NCI-H146 treated with DMSO at 0.1 percent for 48 hours (cell line): ENCODE results near the gene SPECC1.
"Not testable (repeated sequence)": the region's sequence is repeated elsewhere in the genome, so short reads cannot be mapped to it uniquely, and the experiment has no call there.

Experiments used
- DNase-seq: peaks from one replicate; lab custom pipeline; 2025; ENCODE audit not compliant: unreplicated experiment; lab: John Stamatoyannopoulos, UW

Gene SPECC1

GRCh38 chr17:20067711-20068110 is 58.6 kb downstream of the SPECC1 start:
- no peak for DNase-seq

- DNase-seq: no peak
These were observed 59.3 kb downstream of the SPECC1 start for GRCh38 chr17:20068445-20068844.

- DNase-seq: no peak
These were observed 62.9 kb downstream of the SPECC1 start for GRCh38 chr17:20071824-20072691.

- DNase-seq: no peak
These were observed 63.5 kb downstream of the SPECC1 start for GRCh38 chr17:20072692-20072992.

DNA sequence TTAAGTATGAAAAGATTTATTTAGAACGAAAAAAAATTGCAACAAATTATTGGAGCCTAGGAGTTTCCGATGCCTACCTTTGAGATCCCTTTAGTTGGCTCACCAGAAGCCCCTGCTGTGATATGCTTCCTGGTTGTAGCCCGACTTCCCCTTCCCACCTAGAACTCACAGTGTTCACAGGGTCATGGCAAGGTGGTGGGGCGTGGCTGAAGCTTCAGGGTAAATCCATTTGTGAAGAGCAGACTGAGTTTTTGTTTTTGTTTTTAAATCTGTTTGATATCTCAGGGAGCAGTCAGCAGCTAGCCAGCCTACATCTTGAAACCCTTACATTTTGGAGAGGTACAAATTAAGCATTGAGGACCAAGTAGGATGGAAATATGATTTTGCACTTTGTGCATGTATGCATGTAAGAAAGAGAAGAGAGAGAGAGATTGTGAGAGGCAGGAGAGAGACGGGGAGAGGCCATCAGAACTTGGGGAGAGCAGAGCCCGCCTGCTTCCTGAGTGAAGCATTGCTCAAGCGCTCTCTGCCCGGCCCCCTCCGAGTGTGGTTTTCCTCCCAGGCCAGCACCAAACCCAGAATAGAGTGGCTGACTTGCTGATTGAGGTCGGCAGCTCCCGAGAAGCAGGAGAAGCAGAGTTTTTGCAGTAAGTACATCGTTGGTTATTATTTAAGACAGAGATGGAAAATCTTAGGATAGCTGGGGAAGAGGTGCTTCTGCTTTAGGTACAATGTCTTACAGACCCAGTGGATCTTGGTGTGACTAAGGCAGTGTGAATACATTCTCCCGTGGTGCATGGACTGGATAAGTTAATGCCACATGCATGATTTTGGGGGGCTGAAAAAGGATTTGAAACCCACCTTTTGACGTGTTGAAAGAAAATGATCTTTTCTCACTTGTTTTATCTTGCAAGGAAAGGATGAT is 64.2 kb downstream of the SPECC1 start:
- DNase-seq: no peak

- no peak for DNase-seq
These were observed 64.8 kb downstream of the SPECC1 start for GRCh38 chr17:20074001-20074400.

DNA sequence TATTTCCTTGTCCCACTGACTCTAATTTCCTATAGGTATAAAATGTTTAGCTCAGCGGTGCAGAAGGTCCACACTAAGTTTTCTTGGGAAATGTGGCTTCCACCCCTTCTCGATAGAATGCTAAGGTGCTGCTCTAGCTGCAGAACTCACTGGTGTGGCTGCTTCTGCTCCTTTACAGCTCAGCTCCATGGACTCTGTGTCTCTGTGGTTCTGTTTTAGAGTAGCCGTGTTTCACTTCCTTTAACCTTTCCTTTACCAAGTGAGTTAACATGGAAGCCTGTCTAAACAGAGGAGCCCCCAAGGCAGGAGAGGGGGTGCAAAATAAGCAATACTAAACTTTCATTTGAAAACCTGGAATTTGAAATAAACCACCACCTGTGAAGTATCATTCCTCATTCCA is 65.3 kb downstream of the SPECC1 start:
- no peak for DNase-seq

GRCh38 chr17:20076137-20076536 is 67.0 kb downstream of the SPECC1 start:
- not testable (repeated sequence) for DNase-seq

DNA sequence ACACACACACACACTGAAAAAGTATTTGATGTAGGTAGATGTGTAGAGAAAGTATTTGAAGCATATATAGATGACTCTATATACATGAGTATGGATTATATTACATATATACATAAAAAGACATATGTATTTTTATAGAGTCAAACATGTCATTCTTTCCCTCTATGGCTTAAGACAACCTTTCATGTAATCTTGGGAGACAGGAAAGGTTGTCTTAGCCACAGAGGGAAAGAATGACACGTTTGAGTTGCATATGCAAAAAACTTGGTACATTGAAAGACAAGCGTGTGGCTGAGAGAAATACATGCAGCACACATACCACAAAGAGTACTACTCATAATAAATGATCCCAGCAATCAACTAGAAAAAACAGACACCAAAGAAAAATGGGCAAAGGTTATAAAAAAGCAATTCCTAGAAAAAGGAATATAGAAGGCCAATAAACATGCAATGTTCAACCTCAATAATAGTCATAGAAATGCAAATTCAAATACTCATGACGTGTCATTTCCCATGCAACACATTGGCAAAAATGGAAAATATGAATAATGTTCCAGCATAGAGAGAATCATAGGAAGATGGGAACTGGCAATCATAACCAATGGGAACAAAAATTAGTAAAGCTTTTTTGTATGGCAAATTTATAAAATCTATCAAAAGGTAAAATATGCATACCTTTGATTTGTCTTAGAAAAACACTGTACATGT is 69.0 kb downstream of the SPECC1 start:
- DNase-seq: no peak

- no peak for DNase-seq
These were observed 71.4 kb downstream of the SPECC1 start for GRCh38 chr17:20080513-20080912.

DNA sequence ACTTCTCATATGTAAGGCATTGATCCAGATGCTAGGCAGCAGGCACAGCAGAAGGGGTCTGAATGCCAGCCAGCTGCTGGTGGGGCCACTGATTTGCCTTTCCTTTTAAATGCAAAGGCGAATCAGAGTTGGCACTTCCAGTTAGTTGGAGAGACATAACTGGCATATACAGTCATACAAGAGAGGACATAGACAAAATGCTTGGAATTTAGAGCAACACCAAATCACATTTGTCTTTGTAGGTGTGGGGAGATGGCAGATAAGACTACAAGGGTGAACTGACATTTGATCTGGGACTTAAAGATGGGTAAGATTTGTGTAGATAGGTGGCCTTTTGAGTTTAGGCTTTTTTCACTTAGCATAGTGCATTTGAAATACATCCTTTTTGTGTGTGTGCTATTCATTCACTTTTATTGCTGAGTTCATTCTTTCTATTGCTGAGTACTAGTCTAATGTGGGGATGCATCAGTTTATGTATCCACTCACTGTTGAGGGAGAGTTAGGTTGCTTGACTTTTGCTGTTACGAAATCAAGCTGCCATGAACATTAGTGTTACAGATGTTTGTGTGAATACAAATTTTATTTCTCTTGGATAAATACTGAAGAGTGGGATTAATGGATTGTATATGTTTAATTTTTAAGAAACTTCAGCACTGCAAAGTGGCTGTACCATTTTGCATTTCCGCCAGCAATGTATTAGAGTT is 74.1 kb downstream of the SPECC1 start:
- no peak for DNase-seq

GRCh38 chr17:20084621-20085282 is 75.6 kb downstream of the SPECC1 start:
- DNase-seq: no peak

DNA sequence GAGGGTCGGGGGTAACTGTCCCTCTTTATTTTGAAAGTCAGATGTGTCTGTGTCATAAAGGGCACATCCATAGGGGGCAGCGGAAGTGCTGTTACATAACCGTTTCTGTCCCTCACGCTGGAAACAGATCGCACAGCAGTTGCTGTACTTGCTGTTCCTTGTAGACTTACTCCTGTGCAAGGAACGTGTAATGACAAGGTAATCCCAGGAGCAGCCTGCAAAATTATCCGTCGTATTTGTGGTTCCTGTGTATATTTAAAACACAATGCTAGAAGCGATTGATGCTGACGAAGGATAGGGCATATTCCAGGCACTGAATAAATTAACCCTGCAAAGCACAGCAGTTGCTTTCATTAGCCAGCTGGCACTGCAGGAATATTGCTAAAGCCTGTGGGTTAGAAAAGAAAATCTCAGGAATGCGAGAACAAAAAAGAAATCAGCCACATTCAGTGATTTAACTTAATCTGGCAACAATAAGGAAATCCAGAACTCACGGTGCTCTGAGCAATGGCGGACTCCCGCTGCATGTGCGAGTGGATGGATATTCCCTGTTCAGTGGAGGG is 76.2 kb downstream of the SPECC1 start:
- no peak for DNase-seq

DNA sequence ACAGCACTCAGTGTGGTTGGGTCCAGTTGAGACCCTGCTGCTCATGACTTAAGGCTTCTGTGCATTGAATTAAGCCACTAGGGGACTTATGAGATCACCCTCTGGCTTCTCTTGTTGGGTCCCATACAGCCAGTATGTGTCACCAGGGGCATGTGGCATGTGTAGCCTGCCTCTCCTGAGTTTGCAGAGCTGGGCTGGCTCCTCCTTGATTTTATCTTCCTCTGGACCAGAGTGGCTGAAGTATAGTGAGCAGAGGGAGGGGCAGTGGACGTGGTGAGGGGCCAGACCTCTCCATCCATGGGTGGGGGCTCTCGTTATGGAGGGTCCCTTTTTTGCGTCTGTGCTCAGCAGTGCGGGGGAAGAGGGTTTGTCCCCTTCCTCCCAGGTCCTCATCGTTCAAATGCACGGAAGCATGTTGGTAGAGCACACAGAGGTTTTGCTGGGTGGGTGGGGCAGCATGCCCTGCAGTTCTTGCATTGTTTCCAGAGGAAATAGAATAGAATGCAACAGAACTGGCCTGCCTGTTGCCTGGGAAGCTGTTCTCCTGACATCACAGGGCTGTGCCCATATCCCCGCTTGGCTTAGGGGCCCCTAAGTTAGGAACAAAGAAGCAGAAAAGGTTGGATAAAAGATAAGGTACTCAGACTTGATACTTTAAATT is 77.4 kb downstream of the SPECC1 start:
- DNase-seq: no peak

GRCh38 chr17:20087538-20088250 is 78.5 kb downstream of the SPECC1 start:
- DNase-seq: peak; percentile 16

DNA sequence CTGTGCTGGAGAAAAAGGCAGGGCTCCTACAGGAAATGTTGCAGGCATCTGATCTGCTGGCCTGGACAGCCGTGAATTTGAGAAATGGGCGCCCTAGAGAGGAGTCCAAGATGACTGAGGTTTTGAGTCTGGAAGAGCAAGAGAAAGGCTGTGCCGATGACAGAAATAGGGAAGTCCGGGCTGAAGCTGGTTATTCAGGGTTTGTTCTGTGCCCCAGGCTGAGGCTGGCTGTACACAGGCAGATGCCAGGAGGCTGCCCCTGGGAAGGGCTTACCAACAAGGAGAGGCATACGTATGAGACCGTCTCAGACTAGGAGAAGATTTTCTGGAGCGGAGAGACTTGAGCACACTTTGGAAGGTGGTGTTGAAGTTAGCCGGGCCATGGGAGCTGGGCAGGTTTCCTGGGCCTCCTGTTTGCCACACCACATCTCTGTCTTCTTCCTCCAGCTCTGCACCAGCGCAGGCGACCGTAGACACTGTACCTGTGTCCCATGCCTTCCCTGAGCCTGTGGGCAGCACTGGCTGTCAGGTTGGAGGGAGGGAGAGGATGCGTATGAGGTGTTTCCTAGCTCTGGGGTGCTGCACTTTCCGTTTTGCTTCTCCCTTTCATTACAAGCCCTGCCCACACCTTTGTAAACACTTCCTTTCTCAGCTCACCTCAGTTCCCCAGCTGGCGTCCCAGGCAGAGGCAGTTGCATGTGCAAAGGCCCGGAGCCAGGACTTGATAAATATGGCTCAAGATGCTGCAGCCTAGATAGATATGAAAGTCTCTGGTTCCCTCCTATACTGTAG is 80.8 kb downstream of the SPECC1 start:
- no peak for DNase-seq

GRCh38 chr17:20091174-20092029 is 82.2 kb downstream of the SPECC1 start:
- no peak for DNase-seq
